OCI-LY3 (cell line): Measurements from ENCODE around the gene CARM1.

Experiments used
- H2AFZ ChIP-seq: fragments of 200-600, 300-600 bp; shearing (Covaris generic); 2 replicates; pipeline ENCODE4 v1.6.0; 2014; ENCODE audit warnings: antibody characterized with exemption, low read depth, low read length
- H3K27ac ChIP-seq: fragments of 200-600, 300-600 bp; sonication (generic); 2 replicates; pipeline ENCODE4 v1.5.1; 2014; ENCODE audit warnings: mild to moderate bottlenecking, low read length, moderate library complexity, mixed read lengths
- H3K27me3 ChIP-seq: fragments of 200-600, 300-600 bp; sonication (generic); 2 replicates; pipeline ENCODE4 v1.6.1; 2014; ENCODE audit warnings: low read depth, low read length, mixed read lengths
- H3K36me3 ChIP-seq: fragments of 200-600, 300-600 bp; sonication (generic); replicated peaks from 2 replicates; pipeline ENCODE3; 2014; ENCODE audit warnings: low read depth, low read length, mixed read lengths
- H3K4me1 ChIP-seq: fragments of 300-600, 200-600 bp; sonication (generic); 2 replicates; pipeline ENCODE4 v1.6.1; 2014; ENCODE audit warnings: low read length, mixed read lengths
- H3K4me2 ChIP-seq: fragments of 200-600, 300-600 bp; sonication (generic); 2 replicates; pipeline ENCODE4 v1.6.1; 2014; ENCODE audit warnings: low read length, mixed read lengths
- H3K4me3 ChIP-seq: fragments of 300-600, 200-600 bp; sonication (generic); 2 replicates; pipeline ENCODE4 v1.5.1; 2014; ENCODE audit warnings: antibody characterized with exemption, mild to moderate bottlenecking, low read length, moderate library complexity
- H3K79me2 ChIP-seq: fragments of 300-600, 200-600 bp; shearing (Covaris generic); 2 replicates; pipeline ENCODE4 v1.6.1; 2014; ENCODE audit warnings: mild to moderate bottlenecking, low read length, mixed read lengths
- H3K9ac ChIP-seq: fragments of 300-600, 200-600 bp; shearing (Covaris generic); 2 replicates; pipeline ENCODE4 v1.6.0; 2014; ENCODE audit warnings: mild to moderate bottlenecking, low read length, moderate library complexity
- H3K9me3 ChIP-seq: fragments of 200-600, 300-600 bp; shearing (Covaris generic); 2 replicates; pipeline ENCODE4 v1.6.1; 2014; ENCODE audit warnings: low read length, mixed read lengths; ENCODE audit not compliant: insufficient read depth
- H4K20me1 ChIP-seq: fragments of 200-600, 300-600 bp; sonication (generic); 2 replicates; pipeline ENCODE4 v1.6.1; 2016; ENCODE audit warnings: low read length, mixed read lengths; ENCODE audit not compliant: insufficient read depth
- CTCF ChIP-seq: fragments of 200-600, 300-600 bp; sonication (generic); IDR thresholded peaks from 2 replicates; pipeline ENCODE4 v1.5.1; 2014; ENCODE audit warnings: antibody characterized with exemption, low read length, low read depth
- EZH2phosphoT487 ChIP-seq: fragments of 200-600 bp; shearing (Covaris generic); IDR thresholded peaks from 2 replicates; pipeline ENCODE4 v1.6.1; 2018; ENCODE audit warnings: antibody characterized with exemption, mixed run types, low read depth

Gene CARM1

DNA sequence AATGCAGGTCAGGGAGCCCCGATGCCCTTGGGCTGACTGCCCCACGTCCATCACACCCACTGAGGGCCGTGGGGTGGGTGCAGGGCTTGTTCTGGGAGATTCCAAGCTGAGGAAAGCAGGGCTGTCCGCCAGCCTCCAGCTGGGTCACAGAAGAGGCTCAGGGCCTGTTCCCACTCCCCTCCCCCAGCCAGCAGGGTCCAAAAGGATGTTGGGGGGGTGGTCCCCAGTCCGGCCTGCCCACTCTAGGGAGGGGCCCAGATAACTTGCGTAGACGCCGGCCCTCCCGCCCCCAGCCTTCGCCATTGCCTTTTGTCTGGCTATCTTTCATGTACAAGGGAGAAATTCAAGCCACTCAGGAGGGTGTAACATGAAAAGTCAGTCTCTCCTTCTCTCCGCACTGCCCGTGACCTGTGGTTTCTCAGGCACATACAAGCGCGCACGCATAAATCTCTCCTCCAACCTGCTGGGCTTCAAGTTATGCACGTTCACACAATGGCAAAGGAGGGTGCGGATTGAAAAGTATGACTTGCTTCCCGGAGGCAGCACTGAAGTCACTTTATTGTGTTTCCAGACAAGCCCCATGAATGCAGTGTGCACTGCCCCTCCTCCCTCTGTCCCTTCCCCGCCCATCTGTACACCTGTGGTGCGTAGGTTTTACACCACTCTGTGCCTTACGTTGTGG is 20.2 kb downstream of the CARM1 start:
- Histone ChIP-seq H3K27ac (no peak overlapping the region), H4K20me1 (peaks cover 76% of the 10 kb centered on the region), H3K36me3 (no peaks in the 10 kb centered on the region), H3K4me1 (peaks cover 16% of the 10 kb centered on the region), H3K9me3 (no peaks in the 10 kb centered on the region), H3K4me3 (no peak overlapping the region), H3K79me2 (peaks cover 83% of the 10 kb centered on the region), H3K9ac (no peak overlapping the region), H2AFZ (no peak overlapping the region), H3K4me2 (no peak overlapping the region), H3K27me3 (no peaks in the 10 kb centered on the region)
- TF ChIP-seq EZH2phosphoT487, result no peak
- TF ChIP-seq CTCF, result no peak

DNA sequence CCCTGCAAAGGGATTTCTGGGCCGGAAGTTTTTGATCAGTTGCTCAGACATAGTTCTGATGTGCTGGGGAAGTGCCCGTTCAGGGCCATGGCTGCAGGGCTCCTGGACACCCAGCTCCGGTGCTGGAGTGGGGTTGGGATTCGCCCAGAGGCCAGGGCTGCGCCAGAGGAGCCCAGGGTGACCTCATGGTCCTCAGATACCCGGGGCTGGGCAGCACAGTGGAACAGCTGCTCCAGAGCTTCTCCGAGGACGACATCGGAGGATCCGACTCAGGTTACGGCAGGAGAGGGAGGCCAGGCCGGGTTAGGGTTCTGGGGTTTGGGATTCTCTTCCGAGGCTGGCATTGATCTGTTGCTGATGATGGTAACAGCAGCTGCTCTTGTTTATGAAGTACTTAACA is 20.9 kb downstream of the CARM1 start:
- Histone ChIP-seq H2AFZ (no peak overlapping the region), H3K9me3 (no peaks in the 10 kb centered on the region), H3K36me3 (no peaks in the 10 kb centered on the region), H3K9ac (no peak overlapping the region), H3K79me2 (peaks cover 83% of the 10 kb centered on the region), H3K4me1 (peaks cover 16% of the 10 kb centered on the region), H3K27ac (no peak overlapping the region), H3K4me2 (no peak overlapping the region), H3K4me3 (no peak overlapping the region), H3K27me3 (no peaks in the 10 kb centered on the region), H4K20me1 (peaks cover 76% of the 10 kb centered on the region)
- TF ChIP-seq CTCF (no peak), EZH2phosphoT487 (no peak)

DNA sequence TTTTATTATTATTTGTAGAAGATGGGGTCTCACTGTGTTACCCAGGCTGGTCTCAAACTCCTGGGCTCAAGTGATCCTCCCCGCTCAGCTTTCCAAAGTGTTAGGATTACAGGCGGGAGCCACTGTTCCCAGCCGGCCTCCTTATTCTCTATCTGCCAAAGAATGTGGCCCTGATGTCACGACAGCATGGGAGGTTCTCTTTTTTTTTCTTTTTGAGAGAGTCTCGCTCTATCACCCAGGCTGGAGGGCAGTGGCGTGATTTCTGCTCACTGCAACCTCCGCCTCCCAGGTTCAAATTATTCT is 23.5 kb downstream of the CARM1 start:
- H3K27me3 ChIP-seq, result no peaks in the 10 kb centered on the region
- no peak overlapping the region for H3K4me2 ChIP-seq
- no peaks in the 10 kb centered on the region for H3K4me1 ChIP-seq
- H3K27ac ChIP-seq, result no peak overlapping the region
- H2AFZ ChIP-seq, result no peak overlapping the region
- no peak overlapping the region for H3K4me3 ChIP-seq
- TF ChIP-seq CTCF (no peak), EZH2phosphoT487 (no peak)
- H3K36me3 ChIP-seq, result no peaks in the 10 kb centered on the region
- no peak overlapping the region for H3K9ac ChIP-seq
- H3K9me3 ChIP-seq, result no peaks in the 10 kb centered on the region
- H3K79me2 ChIP-seq, result peaks cover 81% of the 10 kb centered on the region
- peaks cover 71% of the 10 kb centered on the region for H4K20me1 ChIP-seq

GRCh38 chr19:10895363-10895762 is 24.0 kb downstream of the CARM1 start:
- no peaks in the 10 kb centered on the region for H3K27me3 ChIP-seq
- no peaks in the 10 kb centered on the region for H3K4me1 ChIP-seq
- no peak overlapping the region for H3K4me2 ChIP-seq
- H3K36me3 ChIP-seq, result no peaks in the 10 kb centered on the region
- peaks cover 85% of the 10 kb centered on the region for H3K79me2 ChIP-seq
- no peak overlapping the region for H2AFZ ChIP-seq
- H3K4me3 ChIP-seq, result no peak overlapping the region
- peaks cover 75% of the 10 kb centered on the region for H4K20me1 ChIP-seq
- H3K27ac ChIP-seq, result no peak overlapping the region
- H3K9me3 ChIP-seq, result no peaks in the 10 kb centered on the region
- TF ChIP-seq EZH2phosphoT487 (no peak), CTCF (no peak)
- H3K9ac ChIP-seq, result no peak overlapping the region
